ENCODE measurements around the gene GPR17. TPM values are rescaled to one million over a fixed set of nuclear protein-coding genes. Genes with fewer than 3 reads are reported as not detected.
A peak's percentile ranks its signal among the peaks of the same experiment; 100 is the strongest.

The GPR17 gene
- total RNA-seq, 8 experiments from 2014 or later: 0.27 to 1.7 (median 0.45) TPM; not detected in 1

DNA sequence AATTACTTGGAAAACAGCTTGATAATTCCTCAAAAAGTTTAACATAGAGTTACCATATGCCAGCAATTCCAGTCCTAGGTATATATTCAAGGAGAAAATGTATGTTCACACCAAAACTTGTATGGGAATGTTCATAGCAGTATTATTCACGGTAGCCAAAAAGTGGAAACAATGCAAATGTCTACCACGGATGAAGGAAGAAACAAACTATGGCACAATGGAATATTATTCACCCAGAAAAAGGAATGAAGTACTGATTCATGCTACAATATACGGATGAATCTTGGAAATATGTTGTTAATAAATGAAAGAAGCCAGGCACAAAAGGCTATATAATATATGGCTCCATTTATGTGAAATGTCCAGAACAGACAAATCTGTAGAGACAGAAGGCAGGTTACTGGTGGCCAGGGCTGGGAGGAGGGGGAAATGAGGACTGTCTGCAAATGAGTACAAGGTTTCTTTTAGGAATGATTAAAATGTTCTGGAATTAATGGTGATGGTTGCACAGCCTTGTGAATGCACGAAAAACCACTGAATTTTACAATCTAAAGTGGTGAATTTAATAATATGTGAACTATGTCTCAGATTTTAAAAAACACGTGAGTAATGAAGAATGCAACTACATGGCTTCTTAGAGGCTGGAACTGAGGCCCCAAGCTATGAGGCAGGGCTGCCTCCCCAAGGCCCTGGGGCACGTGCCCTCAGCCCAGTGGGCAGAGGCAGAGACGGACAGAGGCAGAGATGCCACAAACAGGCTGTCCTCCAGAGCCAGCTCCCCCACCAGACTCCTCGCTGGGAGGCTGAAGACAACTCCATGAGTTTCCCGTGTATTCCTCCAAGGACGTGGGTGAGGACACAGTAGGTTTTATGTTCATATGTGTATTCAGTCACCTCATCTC, 24.4 kb downstream of the GPR17 start:
- ATAC-seq (replicated peaks in 6 of 8): no peak
- WGBS, 10 experiments: 66 to 92% (median 75%) methylated on average over 3 to 8 of the region's 10 CpGs

GRCh38 chr2:127670957-127671290, 25.0 kb downstream of the GPR17 start:
- Histone ChIP-seq H3K4me3 (no peak overlapping the region), H3K4me1 (replicated peaks in 1 of 2) (peaks cover under 1 to 6% of the 10 kb centered on the region in 2 donors), H3K27ac (no peak overlapping the region)
- WGBS, 10 experiments: 71 to 100% (median 87%) methylated on average over 1 to 5 of the region's 5 CpGs; no CpG with 5 or more reads in 4 of the 10 experiments
- ATAC-seq (replicated peaks in 6 of 8): no peak
- in situ Hi-C loops (cut with MboI; ENCODE audit: low pct_unique_long_range_greater_than_20kb in 2 of 9, low sequenced_read_pairs in 9 of 9, unreplicated experiment in 9 of 9): no loop called here

More for the DNA sequence above, 24.4 kb downstream of the GPR17 start:
- in situ Hi-C loops (cut with MboI; ENCODE audit: low pct_unique_long_range_greater_than_20kb in 2 of 9, low sequenced_read_pairs in 9 of 9, unreplicated experiment in 9 of 9): no loop called here
- H3K4me1 ChIP-seq (replicated peaks in 1 of 2): peaks cover 0 to under 1% of the 10 kb centered on the region in 2 donors
- no peak overlapping the region for H3K4me3 ChIP-seq
- H3K27ac ChIP-seq: no peak overlapping the region

- ATAC-seq (replicated peaks in 6 of 8): peak in 1 of 8 experiments; percentile 2
- in situ Hi-C loops (cut with MboI; ENCODE audit: low pct_unique_long_range_greater_than_20kb in 2 of 9, low sequenced_read_pairs in 9 of 9, unreplicated experiment in 9 of 9): no loop called here
- WGBS, 10 experiments: 33 to 100% (median 70%) methylated on average over 1 to 3 of the region's 14 CpGs; no CpG with 5 or more reads in 4 of the 10 experiments
- H3K4me1 ChIP-seq (replicated peaks in 1 of 2): peaks cover 4 to 9% of the 10 kb centered on the region in 2 donors
- no peak overlapping the region for H3K27ac ChIP-seq
- no peak overlapping the region for H3K4me3 ChIP-seq
Observed at GRCh38 chr2:127671557-127672302, 25.8 kb downstream of the GPR17 start.

- Histone ChIP-seq H3K4me1 (replicated peaks in 1 of 2) (peaks cover 4 to 9% of the 10 kb centered on the region in 2 donors), H3K27ac (no peak overlapping the region), H3K4me3 (no peak overlapping the region)
- in situ Hi-C loops (cut with MboI; ENCODE audit: low pct_unique_long_range_greater_than_20kb in 2 of 9, low sequenced_read_pairs in 9 of 9, unreplicated experiment in 9 of 9): no loop called here
- WGBS, 10 experiments: 20 to 100% (median 71%) methylated on average over 1 to 5 of the region's 20 CpGs; no CpG with 5 or more reads in 3 of the 10 experiments
- peak in 3 of 8 experiments; percentile 5 to 43 (median 8) for ATAC-seq (replicated peaks in 6 of 8)
Observed at GRCh38 chr2:127672341-127673224, 26.6 kb downstream of the GPR17 start.

GRCh38 chr2:127673291-127674069, 27.5 kb downstream of the GPR17 start:
- peak in 1 of 8 experiments; percentile 2 for ATAC-seq (replicated peaks in 6 of 8)
- WGBS, 10 experiments: 45 to 100% (median 80%) methylated on average over 1 to 4 of the region's 17 CpGs; no CpG with 5 or more reads in 6 of the 10 experiments
- H3K4me3 ChIP-seq: no peak overlapping the region
- no peak overlapping the region for H3K27ac ChIP-seq
- in situ Hi-C loops (cut with MboI; ENCODE audit: low pct_unique_long_range_greater_than_20kb in 2 of 9, low sequenced_read_pairs in 9 of 9, unreplicated experiment in 9 of 9): no loop called here
- H3K4me1 ChIP-seq (replicated peaks in 1 of 2): peaks cover 4 to 9% of the 10 kb centered on the region in 2 donors

- Histone ChIP-seq H3K4me3 (peak overlapping the region; percentile 14 to 39 (median 30)), H3K4me1 (replicated peaks in 1 of 2) (peaks cover 4 to 9% of the 10 kb centered on the region in 2 donors), H3K27ac (no peak overlapping the region)
- peak; percentile 14 to 65 (median 48) for ATAC-seq (replicated peaks in 6 of 8)
- in situ Hi-C loops (cut with MboI; ENCODE audit: low pct_unique_long_range_greater_than_20kb in 2 of 9, low sequenced_read_pairs in 9 of 9, unreplicated experiment in 9 of 9): no loop called here
- 0 to 33% (median 0%) methylated on average over 2 to 4 of the region's 72 CpGs; no CpG with 5 or more reads in 7 of the 10 experiments for WGBS, 10 experiments
Observed at GRCh38 chr2:127674241-127675209, 28.6 kb downstream of the GPR17 start.

GRCh38 chr2:127675331-127676261, 29.6 kb downstream of the GPR17 start, which contains the start of gene LIMS2:
Gene LIMS2, minus strand, starts transcription at chr2:127675530. Its CDS starts 506 bp downstream, at chr2:127675024.
- Histone ChIP-seq H3K4me1 (replicated peaks in 1 of 2) (peaks cover 4 to 9% of the 10 kb centered on the region in 2 donors), H3K4me3 (peak within 1 kb of the TSS; percentile 18 to 39 (median 31)), H3K27ac (no peak within 1 kb of the TSS)
- 0 to 52% (median 0%) methylated on average over 1 to 6 of the region's 56 CpGs; no CpG with 5 or more reads in 3 of the 10 experiments for WGBS, 10 experiments
- in situ Hi-C loops (cut with MboI; ENCODE audit: low pct_unique_long_range_greater_than_20kb in 2 of 9, low sequenced_read_pairs in 9 of 9, unreplicated experiment in 9 of 9): no loop called here
- ATAC-seq (replicated peaks in 6 of 8): peak; percentile 47 to 78 (median 68)

GRCh38 chr2:127676906-127677305, 31.0 kb downstream of the GPR17 start:
- H3K27ac ChIP-seq: no peak overlapping the region
- peaks cover 4 to 9% of the 10 kb centered on the region in 2 donors for H3K4me1 ChIP-seq (replicated peaks in 1 of 2)
- H3K4me3 ChIP-seq: no peak overlapping the region
- 33 to 100% (median 75%) methylated on average over 1 to 2 of the region's 2 CpGs; no CpG with 5 or more reads in 5 of the 10 experiments for WGBS, 10 experiments
- in situ Hi-C loops (cut with MboI; ENCODE audit: low pct_unique_long_range_greater_than_20kb in 2 of 9, low sequenced_read_pairs in 9 of 9, unreplicated experiment in 9 of 9): no loop called here
- no peak for ATAC-seq (replicated peaks in 6 of 8)

GRCh38 chr2:127678531-127678930, 32.6 kb downstream of the GPR17 start:
- no peak overlapping the region for H3K27ac ChIP-seq
- ATAC-seq (replicated peaks in 6 of 8): no peak
- in situ Hi-C loops (cut with MboI; ENCODE audit: low pct_unique_long_range_greater_than_20kb in 2 of 9, low sequenced_read_pairs in 9 of 9, unreplicated experiment in 9 of 9): no loop called here
- WGBS, 10 experiments: 0 to 92% (median 83%) methylated on average over 1 to 8 of the region's 10 CpGs; no CpG with 5 or more reads in 6 of the 10 experiments
- H3K4me3 ChIP-seq: no peak overlapping the region
- peaks cover 4 to 9% of the 10 kb centered on the region in 2 donors for H3K4me1 ChIP-seq (replicated peaks in 1 of 2)

DNA sequence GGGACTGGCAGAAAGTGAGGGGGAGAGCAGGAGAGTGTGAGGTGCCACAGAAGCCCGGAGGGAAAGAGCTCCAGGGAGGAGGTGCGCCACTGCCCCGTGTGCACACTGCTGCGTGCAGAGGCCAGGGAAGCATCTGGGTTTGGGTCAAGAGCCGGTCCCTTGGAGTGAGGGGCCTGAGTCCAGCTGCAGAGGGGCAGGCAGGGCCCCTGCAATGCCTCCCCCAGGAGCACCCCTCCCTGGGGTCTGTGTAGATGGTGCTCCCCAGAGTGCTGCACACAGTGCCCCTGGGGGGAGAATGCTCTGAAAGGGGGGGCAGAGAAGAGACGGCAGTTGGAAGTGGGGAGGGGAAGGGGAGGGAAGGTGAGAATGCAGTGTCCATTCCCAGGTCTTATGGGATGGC, 33.0 kb downstream of the GPR17 start:
- Histone ChIP-seq H3K27ac (no peak overlapping the region), H3K4me1 (replicated peaks in 1 of 2) (peaks cover 4 to 9% of the 10 kb centered on the region in 2 donors), H3K4me3 (no peak overlapping the region)
- ATAC-seq (replicated peaks in 6 of 8): no peak
- in situ Hi-C loops (cut with MboI; ENCODE audit: low pct_unique_long_range_greater_than_20kb in 2 of 9, low sequenced_read_pairs in 9 of 9, unreplicated experiment in 9 of 9): no loop called here
- 33 to 92% methylated on average over 1 to 2 of the region's 6 CpGs; no CpG with 5 or more reads in 8 of the 10 experiments for WGBS, 10 experiments

Measured in motor neuron (in vitro differentiated cells).